ENCODE results near the gene SUSD5. TPM values are rescaled to one million over a fixed set of nuclear protein-coding genes. Genes with fewer than 3 reads are reported as not detected.
A peak's percentile ranks its signal among the peaks of the same experiment; 100 is the strongest.
"Not testable (repeated sequence)": the region's sequence is repeated elsewhere in the genome, so short reads cannot be mapped to it uniquely, and the experiment has no call there.

The SUSD5 gene
- total and polyA plus RNA-seq, 7 experiments from 2014 or later: 0.25 TPM; not detected in 6

DNA sequence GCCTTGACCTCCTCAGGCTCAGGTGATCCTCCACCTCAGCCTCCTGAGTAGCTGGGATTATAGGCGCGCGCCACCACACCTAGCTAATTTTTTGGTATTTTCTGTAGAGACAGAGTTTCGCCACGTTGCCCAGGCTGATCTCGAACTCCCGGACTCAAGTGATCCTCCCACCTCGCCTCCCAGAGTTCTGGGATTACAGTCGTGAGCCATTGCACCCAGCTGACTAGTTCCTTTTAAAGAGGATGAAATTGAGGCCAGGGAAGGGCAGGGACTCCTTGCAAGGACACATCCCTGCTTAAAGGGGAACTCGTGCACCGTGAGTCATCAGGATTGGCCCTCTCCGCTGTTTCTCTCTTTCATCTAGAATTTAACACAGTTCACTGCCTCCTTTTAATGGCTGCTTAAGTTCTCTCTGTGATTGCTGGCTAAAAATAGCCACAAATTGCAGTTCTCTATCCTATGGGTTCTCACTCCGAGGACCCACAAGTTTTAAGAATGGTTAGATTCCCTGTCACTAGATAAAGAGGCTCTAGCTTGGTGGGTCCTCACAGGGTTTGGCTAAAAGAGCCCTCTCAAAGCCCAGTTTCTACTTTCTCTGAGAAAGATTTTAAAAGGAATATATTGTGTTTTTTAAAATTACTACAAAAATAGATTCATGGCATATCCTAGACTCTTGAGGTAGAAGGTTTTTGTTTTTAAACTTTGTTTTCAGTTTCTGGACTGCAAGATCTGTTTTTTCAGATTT, 103.4 kb downstream of the SUSD5 start:
- peak in 1 of 9 donors; percentile 13 for DNase-seq
- peak overlapping the region; percentile 69 for H3K27ac ChIP-seq (ENCODE audit: low read depth, low read length)
- intact Hi-C loops (cut with micrococcal nuclease): loop anchor here (2.0 to 10.0 kb wide), 3 partner anchors 66 to 1890 kb away; partner anchors contain the start of gene UBP1 (in 1 of the 2)

DNA sequence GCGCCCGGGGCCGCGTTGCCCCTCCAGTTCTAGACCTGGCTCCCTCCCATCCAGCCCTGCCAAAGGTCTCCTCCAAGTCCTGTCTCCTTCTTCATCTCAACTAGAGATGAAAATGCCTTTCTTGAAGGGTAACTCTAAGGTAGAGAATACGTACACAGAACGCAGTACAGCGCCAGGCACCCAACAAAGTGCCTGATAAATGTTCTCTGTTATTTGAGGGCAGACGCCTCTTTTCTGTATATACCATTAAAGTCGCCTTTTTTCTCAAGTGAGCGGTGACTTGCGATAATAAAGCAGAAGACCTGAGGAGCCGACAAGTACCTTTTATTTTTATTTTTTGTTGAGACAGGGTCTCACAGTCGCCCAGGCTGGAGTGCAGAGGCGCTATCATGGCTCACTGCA, 104.0 kb downstream of the SUSD5 start:
- Mint-ChIP-seq H3K9me3 (no peaks in the 10 kb centered on the region), H3K27me3 (no peaks in the 10 kb centered on the region), H3K27ac (peak overlapping the region; percentile 75 to 91 (median 85)), H3K36me3 (peaks cover 0 to 4% (median 0%) of the 10 kb centered on the region in 5 donors), H3K4me1 (peaks cover 23 to 56% (median 37%) of the 10 kb centered on the region in 7 donors), H3K4me3 (peak overlapping the region; percentile 88 to 95 (median 92))
- ATAC-seq (no peak), DNase-seq (no peak)
- CTCF ChIA-PET: interaction anchor here (0.5 to 1.1 kb wide), 2 partner anchors 40 to 90 kb away, joined by 3 read pairs; no protein-coding TSS in a partner anchor
- Histone ChIP-seq H3K36me3 (ENCODE audit: control insufficient read depth in 2 of 3, insufficient read depth in 3 of 3, low read length in 3 of 3) (no peaks in the 10 kb centered on the region), H3K4me3 (ENCODE audit: low read length) (peak overlapping the region; percentile 82), H3K9me3 (ENCODE audit: control insufficient read depth in 2 of 3, low read length in 3 of 3) (no peaks in the 10 kb centered on the region), H3K4me1 (ENCODE audit: control insufficient read depth in 2 of 2, insufficient read depth in 2 of 2, low read length in 2 of 2) (peaks cover 17 to 23% of the 10 kb centered on the region in 2 donors), H3K27me3 (ENCODE audit: control insufficient read depth in 2 of 2, insufficient read depth in 2 of 2, low read length in 2 of 2) (no peaks in the 10 kb centered on the region), H3K27ac (ENCODE audit: low read depth, low read length) (peak overlapping the region; percentile 69)
- POLR2A ChIA-PET: interaction anchor here (0.8 to 1.0 kb wide), 2 partner anchors 83 to 161 kb away, joined by 3 read pairs; no protein-coding TSS in a partner anchor
- intact Hi-C loops (cut with micrococcal nuclease): loop anchor here (1.0 to 10.0 kb wide), 12 partner anchors 17 to 1890 kb away; partner anchors contain the start of genes CLASP2 (in 2 of the 2), GLB1 (in 2 of the 2), TMPPE (in 2 of the 2) and UBP1 (in 2 of the 2)

More for the DNA sequence above, 103.4 kb downstream of the SUSD5 start:
- no peaks in the 10 kb centered on the region for H3K36me3 ChIP-seq (ENCODE audit: control insufficient read depth in 2 of 3, insufficient read depth in 3 of 3, low read length in 3 of 3)
- Mint-ChIP-seq H3K4me3 (peak overlapping the region; percentile 26 to 95 (median 91)), H3K36me3 (peaks cover 0 to 6% (median 0%) of the 10 kb centered on the region in 5 donors), H3K4me1 (peaks cover 23 to 56% (median 37%) of the 10 kb centered on the region in 7 donors), H3K27ac (peak overlapping the region in 8 of 9 donors; percentile 67 to 91 (median 85)), H3K9me3 (no peaks in the 10 kb centered on the region), H3K27me3 (no peaks in the 10 kb centered on the region)
- no peaks in the 10 kb centered on the region for H3K9me3 ChIP-seq (ENCODE audit: control insufficient read depth in 2 of 3, low read length in 3 of 3)
- no peaks in the 10 kb centered on the region for H3K27me3 ChIP-seq (ENCODE audit: control insufficient read depth in 2 of 2, insufficient read depth in 2 of 2, low read length in 2 of 2)
- POLR2A ChIA-PET: no interaction called here
- CTCF ChIA-PET: interaction anchor here (1.4 kb wide), 1 partner anchor 16 kb away, joined by 5 read pairs; no protein-coding TSS in a partner anchor
- peak; percentile 30 for ATAC-seq
- no peak overlapping the region for H3K4me3 ChIP-seq (ENCODE audit: low read length)
- H3K4me1 ChIP-seq (ENCODE audit: control insufficient read depth in 2 of 2, insufficient read depth in 2 of 2, low read length in 2 of 2): peaks cover 17 to 23% of the 10 kb centered on the region in 2 donors

DNA sequence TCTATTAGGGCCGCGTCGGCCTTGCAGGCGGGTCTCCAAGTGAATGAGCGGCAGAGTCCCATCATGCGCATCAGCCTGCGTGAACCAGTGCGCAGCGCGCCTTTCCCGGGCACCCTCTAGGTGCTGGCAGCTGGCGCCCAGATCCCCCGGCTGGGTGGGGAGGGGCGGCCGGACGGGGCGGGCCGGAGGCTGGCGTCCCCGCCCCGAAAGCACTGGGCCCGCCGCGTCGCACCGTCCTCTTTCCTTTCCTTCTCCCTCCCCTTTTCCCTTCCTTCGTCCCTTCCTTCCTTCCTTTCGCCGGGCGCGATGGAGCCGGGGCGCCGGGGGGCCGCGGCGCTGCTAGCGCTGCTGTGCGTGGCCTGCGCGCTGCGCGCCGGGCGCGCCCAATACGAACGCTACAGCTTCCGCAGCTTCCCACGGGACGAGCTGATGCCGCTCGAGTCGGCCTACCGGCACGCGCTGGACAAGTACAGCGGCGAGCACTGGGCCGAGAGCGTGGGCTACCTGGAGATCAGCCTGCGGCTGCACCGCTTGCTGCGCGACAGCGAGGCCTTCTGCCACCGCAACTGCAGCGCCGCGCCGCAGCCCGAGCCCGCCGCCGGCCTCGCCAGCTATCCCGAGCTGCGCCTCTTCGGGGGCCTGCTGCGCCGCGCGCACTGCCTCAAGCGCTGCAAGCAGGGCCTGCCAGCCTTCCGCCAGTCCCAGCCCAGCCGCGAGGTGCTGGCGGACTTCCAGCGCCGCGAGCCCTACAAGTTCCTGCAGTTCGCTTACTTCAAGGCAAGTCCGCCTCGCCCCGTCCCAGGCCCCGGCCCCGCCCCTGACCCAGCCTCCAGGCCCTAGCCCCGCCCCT, 104.6 kb downstream of the SUSD5 start, which contains the start of gene CRTAP:
Gene CRTAP (plus strand): TSS at position 243 of the 850 bp plus-strand sequence. CDS start 64 bp downstream, at position 307.
- H3K4me3 ChIP-seq (ENCODE audit: low read length): peak within 1 kb of the TSS; percentile 82

DNA sequence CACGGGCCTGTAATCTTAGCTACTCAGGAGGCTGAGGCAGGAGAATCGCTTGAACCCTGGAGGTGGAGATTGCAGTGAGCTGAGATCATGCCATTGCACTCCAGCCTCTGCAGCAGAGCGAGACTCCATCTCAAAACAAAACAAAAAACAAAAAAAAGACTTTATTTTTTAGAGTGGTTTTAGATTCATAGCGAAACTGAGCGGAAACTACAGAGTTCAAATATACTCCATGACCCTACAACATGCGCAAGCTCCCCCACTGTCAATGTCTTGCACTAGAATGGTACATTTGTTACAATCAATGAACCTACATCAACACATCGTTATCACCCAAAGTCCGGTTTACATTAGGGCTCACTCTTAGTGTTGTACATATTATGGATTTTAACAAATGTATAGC, 107.0 kb downstream of the SUSD5 start:
- peaks cover 0 to under 1% (median 0%) of the 10 kb centered on the region in 5 donors for H3K36me3 Mint-ChIP-seq
- no peaks in the 10 kb centered on the region for H3K9me3 ChIP-seq (ENCODE audit: control insufficient read depth in 2 of 3, low read length in 3 of 3)
- H3K4me1 Mint-ChIP-seq: peaks cover 17 to 35% (median 29%) of the 10 kb centered on the region in 7 donors
- H3K9me3 Mint-ChIP-seq: no peaks in the 10 kb centered on the region
- POLR2A ChIA-PET: no interaction called here
- CTCF ChIA-PET: interaction anchor here (0.6 kb wide), 1 partner anchor 50 kb away, joined by 3 read pairs; no protein-coding TSS in a partner anchor
- no peaks in the 10 kb centered on the region for H3K36me3 ChIP-seq (ENCODE audit: control insufficient read depth in 2 of 3, insufficient read depth in 3 of 3, low read length in 3 of 3)
- H3K4me1 ChIP-seq (ENCODE audit: control insufficient read depth in 2 of 2, insufficient read depth in 2 of 2, low read length in 2 of 2): peaks cover 17 to 23% of the 10 kb centered on the region in 2 donors
- H3K27me3 Mint-ChIP-seq: peaks cover 0 to under 1% (median 0%) of the 10 kb centered on the region in 5 donors
- no peak overlapping the region for H3K4me3 ChIP-seq (ENCODE audit: low read length)
- intact Hi-C loops (cut with micrococcal nuclease): loop anchor here (5.0 to 10.0 kb wide), 8 partner anchors 34 to 1887 kb away; partner anchors contain the start of genes CLASP2 (in 2 of the 2), CMTM6 (in 1 of the 2), CNOT10 (in 1 of the 2) and DYNC1LI1 (in 1 of the 2)
- no peak overlapping the region for H3K4me3 Mint-ChIP-seq
- H3K27ac Mint-ChIP-seq: no peak overlapping the region
- H3K27ac ChIP-seq (ENCODE audit: low read depth, low read length): no peak overlapping the region
- no peak for ATAC-seq
- no peak for DNase-seq
- no peaks in the 10 kb centered on the region for H3K27me3 ChIP-seq (ENCODE audit: control insufficient read depth in 2 of 2, insufficient read depth in 2 of 2, low read length in 2 of 2)

More for the DNA sequence above, 104.6 kb downstream of the SUSD5 start, which contains the start of gene CRTAP:
- no peaks in the 10 kb centered on the region for H3K36me3 ChIP-seq (ENCODE audit: control insufficient read depth in 2 of 3, insufficient read depth in 3 of 3, low read length in 3 of 3)
- no peaks in the 10 kb centered on the region for H3K36me3 Mint-ChIP-seq
- peaks cover 23 to 52% (median 37%) of the 10 kb centered on the region in 7 donors for H3K4me1 Mint-ChIP-seq
- H3K9me3 ChIP-seq (ENCODE audit: control insufficient read depth in 2 of 3, low read length in 3 of 3): no peaks in the 10 kb centered on the region
- ATAC-seq (peak; percentile 92), DNase-seq (peak; percentile 69 to 86 (median 79))
- no peaks in the 10 kb centered on the region for H3K9me3 Mint-ChIP-seq
- peak within 1 kb of the TSS; percentile 75 to 91 (median 85) for H3K27ac Mint-ChIP-seq
- intact Hi-C loops (cut with micrococcal nuclease): loop anchor here (1.0 to 10.0 kb wide), 12 partner anchors 17 to 1889 kb away; partner anchors contain the start of genes CLASP2 (in 2 of the 2), GLB1 (in 2 of the 2), TMPPE (in 2 of the 2) and UBP1 (in 2 of the 2)
- CTCF ChIA-PET: interaction anchor here (0.5 to 1.1 kb wide), 2 partner anchors 39 to 90 kb away, joined by 3 read pairs; no protein-coding TSS in a partner anchor
- H3K4me1 ChIP-seq (ENCODE audit: control insufficient read depth in 2 of 2, insufficient read depth in 2 of 2, low read length in 2 of 2): peaks cover 17 to 23% of the 10 kb centered on the region in 2 donors
- no peaks in the 10 kb centered on the region for H3K27me3 ChIP-seq (ENCODE audit: control insufficient read depth in 2 of 2, insufficient read depth in 2 of 2, low read length in 2 of 2)
- POLR2A ChIA-PET: interaction anchor here (0.5 to 1.3 kb wide), 6 partner anchors 18 to 684 kb away, joined by 3 to 5 read pairs (median 4); partner anchors contain the start of gene PDCD6IP
- no peaks in the 10 kb centered on the region for H3K27me3 Mint-ChIP-seq
- H3K27ac ChIP-seq (ENCODE audit: low read depth, low read length): peak within 1 kb of the TSS; percentile 69
- H3K4me3 Mint-ChIP-seq: peak within 1 kb of the TSS; percentile 88 to 95 (median 92)

DNA sequence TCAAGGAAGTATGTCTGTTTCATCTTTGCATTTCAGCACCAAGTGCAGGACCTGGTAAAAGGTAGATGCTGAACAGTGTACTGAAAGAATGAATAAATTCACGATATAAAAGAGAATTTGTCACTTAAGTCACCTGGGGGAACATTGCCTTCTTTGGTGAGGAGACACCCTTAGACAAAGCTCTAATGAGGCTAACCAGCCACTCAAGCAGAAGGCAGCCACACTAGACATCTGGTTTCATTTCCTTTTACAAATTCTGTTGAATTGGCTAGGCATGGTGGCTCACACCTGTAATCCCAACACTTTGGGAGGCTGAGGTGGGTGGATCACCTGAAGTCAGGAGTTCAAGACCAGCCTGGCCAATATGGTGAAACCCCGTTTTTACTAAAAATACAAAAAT, 111.8 kb downstream of the SUSD5 start:
- H3K36me3 Mint-ChIP-seq; H3K4me3 ChIP-seq (ENCODE audit: low read length); H3K4me3 Mint-ChIP-seq; DNase-seq; H3K4me1 ChIP-seq (ENCODE audit: control insufficient read depth in 2 of 2, insufficient read depth in 2 of 2, low read length in 2 of 2); ATAC-seq; H3K27me3 ChIP-seq (ENCODE audit: control insufficient read depth in 2 of 2, insufficient read depth in 2 of 2, low read length in 2 of 2); H3K36me3 ChIP-seq (ENCODE audit: control insufficient read depth in 2 of 3, insufficient read depth in 3 of 3, low read length in 3 of 3); H3K27ac ChIP-seq (ENCODE audit: low read depth, low read length); H3K9me3 Mint-ChIP-seq; H3K9me3 ChIP-seq (ENCODE audit: control insufficient read depth in 2 of 3, low read length in 3 of 3); H3K27ac Mint-ChIP-seq; CTCF ChIA-PET: not testable (repeated sequence)
- Mint-ChIP-seq H3K27me3 (peaks cover 0 to 13% (median 0%) of the 10 kb centered on the region in 5 donors), H3K4me1 (peaks cover 0 to 10% (median 0%) of the 10 kb centered on the region in 7 donors)
- intact Hi-C loops (cut with micrococcal nuclease): loop anchor here in 1 of 2 donors (1.0 kb wide), 1 partner anchor 13 kb away; no protein-coding TSS in a partner anchor
- POLR2A ChIA-PET: interaction anchor here (1.7 kb wide), 1 partner anchor 11 kb away, joined by 4 read pairs; the partner anchor contains the start of genes GLB1 and TMPPE

Data from naive thymus-derived CD4-positive, alpha-beta T cell (primary cell).